Panc1 (cell line): ENCODE results near the gene SLFN12.
A peak's percentile ranks its signal among the peaks of the same experiment; 100 is the strongest.

Experiments
- POLR2AphosphoS5 ChIP-seq: IDR thresholded peaks from 2 replicates; pipeline ENCODE4 v1.6.1; 2012; ENCODE audit warnings: mild to moderate bottlenecking, low read depth, low read length, moderate library complexity
- TF ChIP-seq, protein P1 (sequence below), 2 experiments: IDR thresholded peaks; 2 replicates each; pipeline ENCODE4 v1.6.1; 2011 to 2012; ENCODE audit warnings: low read depth in 2 of 2, control low read depth in 1 of 2, low read length in 1 of 2, mild to moderate bottlenecking in 1 of 2, moderate library complexity in 1 of 2; ENCODE audit not compliant: insufficient read depth in 1 of 2

GRCh38 chr17:35448214-35448898 lies 16.1 kb upstream of the SLFN12 start, which contains the start of gene SLFN13:
- TF ChIP-seq, protein P1, sequence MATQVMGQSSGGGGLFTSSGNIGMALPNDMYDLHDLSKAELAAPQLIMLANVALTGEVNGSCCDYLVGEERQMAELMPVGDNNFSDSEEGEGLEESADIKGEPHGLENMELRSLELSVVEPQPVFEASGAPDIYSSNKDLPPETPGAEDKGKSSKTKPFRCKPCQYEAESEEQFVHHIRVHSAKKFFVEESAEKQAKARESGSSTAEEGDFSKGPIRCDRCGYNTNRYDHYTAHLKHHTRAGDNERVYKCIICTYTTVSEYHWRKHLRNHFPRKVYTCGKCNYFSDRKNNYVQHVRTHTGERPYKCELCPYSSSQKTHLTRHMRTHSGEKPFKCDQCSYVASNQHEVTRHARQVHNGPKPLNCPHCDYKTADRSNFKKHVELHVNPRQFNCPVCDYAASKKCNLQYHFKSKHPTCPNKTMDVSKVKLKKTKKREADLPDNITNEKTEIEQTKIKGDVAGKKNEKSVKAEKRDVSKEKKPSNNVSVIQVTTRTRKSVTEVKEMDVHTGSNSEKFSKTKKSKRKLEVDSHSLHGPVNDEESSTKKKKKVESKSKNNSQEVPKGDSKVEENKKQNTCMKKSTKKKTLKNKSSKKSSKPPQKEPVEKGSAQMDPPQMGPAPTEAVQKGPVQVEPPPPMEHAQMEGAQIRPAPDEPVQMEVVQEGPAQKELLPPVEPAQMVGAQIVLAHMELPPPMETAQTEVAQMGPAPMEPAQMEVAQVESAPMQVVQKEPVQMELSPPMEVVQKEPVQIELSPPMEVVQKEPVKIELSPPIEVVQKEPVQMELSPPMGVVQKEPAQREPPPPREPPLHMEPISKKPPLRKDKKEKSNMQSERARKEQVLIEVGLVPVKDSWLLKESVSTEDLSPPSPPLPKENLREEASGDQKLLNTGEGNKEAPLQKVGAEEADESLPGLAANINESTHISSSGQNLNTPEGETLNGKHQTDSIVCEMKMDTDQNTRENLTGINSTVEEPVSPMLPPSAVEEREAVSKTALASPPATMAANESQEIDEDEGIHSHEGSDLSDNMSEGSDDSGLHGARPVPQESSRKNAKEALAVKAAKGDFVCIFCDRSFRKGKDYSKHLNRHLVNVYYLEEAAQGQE (IDR thresholded peaks at IDR 0.05; ENCODE audit: insufficient read depth in 1 of 2, low read depth in 2 of 2, low read length in 1 of 2), result no peak
- peak; percentile 62 for TF ChIP-seq POLR2AphosphoS5
